Bronchial epithelial cell (primary cell): Measurements from ENCODE around the gene MUC4. TPM values are rescaled to one million over a fixed set of nuclear protein-coding genes. Genes with fewer than 3 reads are reported as not detected.

Source experiments
- DNase-seq: peaks from one replicate; pipeline ENCODE4 v3.0.0-alpha.2; 2010; ENCODE audit warnings: low read depth
- FAIRE-seq: peaks from 2 replicates; lab custom pipeline; 2011; peaks lifted over from hg19 to GRCh38; lab: Jason Lieb, UNC
- H3K27me3 ChIP-seq: 2 replicates; pipeline ENCODE4 v1.5.1; 2011; ENCODE audit warnings: low read length; ENCODE audit not compliant: control insufficient read depth, insufficient read depth
- H3K36me3 ChIP-seq: 2 replicates; pipeline ENCODE4 v1.5.1; 2011; ENCODE audit warnings: low read length; ENCODE audit not compliant: control insufficient read depth, insufficient read depth
- H3K4me3 ChIP-seq: 2 replicates; pipeline ENCODE4 v1.5.1; 2011; ENCODE audit warnings: mild to moderate bottlenecking, low read depth, low read length, control low read depth
- CTCF ChIP-seq: IDR thresholded peaks from 2 replicates; pipeline ENCODE4 v1.5.1; 2011; ENCODE audit warnings: mild to moderate bottlenecking, moderate library complexity, low read length, control low read depth, inconsistent platforms; ENCODE audit not compliant: insufficient read depth, severe bottlenecking
- total RNA-seq: library from RNA; depleted of rRNA; stranded (reverse); fragments of >200 nt; gene quantifications from 2 replicates; pipeline ENCODE4 v1.2.1, GENCODE V29; 2014

Gene MUC4
- total RNA-seq, 1 donor from 2014 or later: 0.26 TPM

- Histone ChIP-seq H3K4me3 (no peak overlapping the region), H3K27me3 (no peaks in the 10 kb centered on the region), H3K36me3 (no peaks in the 10 kb centered on the region)
- TF ChIP-seq CTCF: peak; percentile 61
- FAIRE-seq: no peak
- peak; percentile 39 for DNase-seq
These were observed 44.0 kb upstream of the MUC4 start for GRCh38 chr3:195855471-195856409.

GRCh38 chr3:195854628-195855294, 43.0 kb upstream of the MUC4 start:
- no peak for TF ChIP-seq CTCF
- Histone ChIP-seq H3K4me3 (no peak overlapping the region), H3K36me3 (no peaks in the 10 kb centered on the region), H3K27me3 (no peaks in the 10 kb centered on the region)
- DNase-seq (no peak), FAIRE-seq (no peak)

GRCh38 chr3:195853996-195854395, 42.3 kb upstream of the MUC4 start:
- TF ChIP-seq CTCF: no peak
- FAIRE-seq: no peak
- H3K27me3 ChIP-seq: no peaks in the 10 kb centered on the region
- DNase-seq: no peak
- H3K36me3 ChIP-seq: no peaks in the 10 kb centered on the region
- H3K4me3 ChIP-seq: no peak overlapping the region

GRCh38 chr3:195853036-195853435, 41.3 kb upstream of the MUC4 start:
- FAIRE-seq: no peak
- TF ChIP-seq CTCF: no peak
- H3K4me3 ChIP-seq: no peak overlapping the region
- H3K27me3 ChIP-seq: no peaks in the 10 kb centered on the region
- H3K36me3 ChIP-seq: no peaks in the 10 kb centered on the region
- no peak for DNase-seq

- H3K27me3 ChIP-seq: no peaks in the 10 kb centered on the region
- H3K36me3 ChIP-seq: no peaks in the 10 kb centered on the region
- FAIRE-seq (no peak), DNase-seq (peak; percentile 80)
- TF ChIP-seq CTCF: peak; percentile 100
- H3K4me3 ChIP-seq: no peak overlapping the region
These were observed 39.3 kb upstream of the MUC4 start for GRCh38 chr3:195850857-195851543.
